Ishikawa (cell line): ENCODE results near the gene MAP4K4.

Experiments used
- CEBPB ChIP-seq: IDR thresholded peaks from 2 replicates; pipeline ENCODE4 v1.6.1; 2012
- CREB1 ChIP-seq: IDR thresholded peaks from 2 replicates; pipeline ENCODE4 v1.6.1; 2012; ENCODE audit warnings: low read depth
- EGR1 ChIP-seq: IDR thresholded peaks from 2 replicates; pipeline ENCODE4 v1.6.1; 2012
- EP300 ChIP-seq: IDR thresholded peaks from 2 replicates; pipeline ENCODE4 v1.6.1; 2012; ENCODE audit warnings: borderline replicate concordance
- FOXM1 ChIP-seq: IDR thresholded peaks from 2 replicates; pipeline ENCODE4 v1.6.1; 2012; ENCODE audit warnings: low read depth, borderline replicate concordance
- NFIC ChIP-seq: IDR thresholded peaks from 2 replicates; pipeline ENCODE4 v1.6.1; 2012
- RAD21 ChIP-seq: IDR thresholded peaks from 2 replicates; pipeline ENCODE4 v1.6.1; 2012; ENCODE audit warnings: low read depth
- TAF1 ChIP-seq: IDR thresholded peaks from 2 replicates; pipeline ENCODE4 v1.6.1; 2012; ENCODE audit warnings: low read depth, mild to moderate bottlenecking
- TCF12 ChIP-seq: IDR thresholded peaks from 2 replicates; pipeline ENCODE4 v1.6.1; 2012; ENCODE audit warnings: low read depth
- TEAD4 ChIP-seq: IDR thresholded peaks from 2 replicates; pipeline ENCODE4 v1.6.1; 2012
- YY1 ChIP-seq: IDR thresholded peaks from 2 replicates; pipeline ENCODE4 v1.6.1; 2012; ENCODE audit warnings: low read depth
- ZBTB7A ChIP-seq: IDR thresholded peaks from 2 replicates; pipeline ENCODE4 v1.6.1; 2012; ENCODE audit warnings: low read depth
- TF ChIP-seq, protein P1 (sequence below): IDR thresholded peaks from 2 replicates; pipeline ENCODE4 v1.6.1; 2012
- TF ChIP-seq, protein P2 (sequence below): IDR thresholded peaks from 2 replicates; pipeline ENCODE4 v1.6.1; 2012; ENCODE audit warnings: low read depth, mild to moderate bottlenecking
- TF ChIP-seq, protein P3 (sequence below): IDR thresholded peaks from 2 replicates; pipeline ENCODE4 v1.6.1; 2012

Gene MAP4K4

DNA sequence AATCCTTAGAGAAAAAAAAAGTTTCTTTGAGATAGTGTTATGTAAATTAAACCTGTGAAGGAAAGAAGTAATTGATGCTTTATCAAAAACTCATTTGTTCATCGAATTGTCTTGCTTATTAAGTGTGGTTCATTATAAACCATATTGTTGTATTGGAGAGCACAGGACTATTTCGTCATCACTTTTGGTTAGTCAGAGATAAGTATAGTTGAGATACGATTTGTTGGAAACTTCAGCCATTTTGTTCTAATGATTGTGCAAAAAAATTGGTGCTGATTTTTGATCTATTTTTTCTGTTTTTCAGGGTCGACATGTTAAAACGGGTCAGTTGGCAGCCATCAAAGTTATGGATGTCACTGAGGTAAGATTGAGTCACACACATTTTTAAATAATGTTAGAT, 92.9 kb downstream of the MAP4K4 start:
- no peak for TF ChIP-seq YY1
- TF ChIP-seq, protein P1, sequence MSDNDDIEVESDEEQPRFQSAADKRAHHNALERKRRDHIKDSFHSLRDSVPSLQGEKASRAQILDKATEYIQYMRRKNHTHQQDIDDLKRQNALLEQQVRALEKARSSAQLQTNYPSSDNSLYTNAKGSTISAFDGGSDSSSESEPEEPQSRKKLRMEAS, result no peak
- no peak for TF ChIP-seq RAD21
- no peak for TF ChIP-seq FOXM1
- no peak for TF ChIP-seq CEBPB
- no peak for TF ChIP-seq ZBTB7A
- TF ChIP-seq TAF1, result no peak
- no peak for TF ChIP-seq CREB1
- no peak for TF ChIP-seq TEAD4
- TF ChIP-seq, protein P2, sequence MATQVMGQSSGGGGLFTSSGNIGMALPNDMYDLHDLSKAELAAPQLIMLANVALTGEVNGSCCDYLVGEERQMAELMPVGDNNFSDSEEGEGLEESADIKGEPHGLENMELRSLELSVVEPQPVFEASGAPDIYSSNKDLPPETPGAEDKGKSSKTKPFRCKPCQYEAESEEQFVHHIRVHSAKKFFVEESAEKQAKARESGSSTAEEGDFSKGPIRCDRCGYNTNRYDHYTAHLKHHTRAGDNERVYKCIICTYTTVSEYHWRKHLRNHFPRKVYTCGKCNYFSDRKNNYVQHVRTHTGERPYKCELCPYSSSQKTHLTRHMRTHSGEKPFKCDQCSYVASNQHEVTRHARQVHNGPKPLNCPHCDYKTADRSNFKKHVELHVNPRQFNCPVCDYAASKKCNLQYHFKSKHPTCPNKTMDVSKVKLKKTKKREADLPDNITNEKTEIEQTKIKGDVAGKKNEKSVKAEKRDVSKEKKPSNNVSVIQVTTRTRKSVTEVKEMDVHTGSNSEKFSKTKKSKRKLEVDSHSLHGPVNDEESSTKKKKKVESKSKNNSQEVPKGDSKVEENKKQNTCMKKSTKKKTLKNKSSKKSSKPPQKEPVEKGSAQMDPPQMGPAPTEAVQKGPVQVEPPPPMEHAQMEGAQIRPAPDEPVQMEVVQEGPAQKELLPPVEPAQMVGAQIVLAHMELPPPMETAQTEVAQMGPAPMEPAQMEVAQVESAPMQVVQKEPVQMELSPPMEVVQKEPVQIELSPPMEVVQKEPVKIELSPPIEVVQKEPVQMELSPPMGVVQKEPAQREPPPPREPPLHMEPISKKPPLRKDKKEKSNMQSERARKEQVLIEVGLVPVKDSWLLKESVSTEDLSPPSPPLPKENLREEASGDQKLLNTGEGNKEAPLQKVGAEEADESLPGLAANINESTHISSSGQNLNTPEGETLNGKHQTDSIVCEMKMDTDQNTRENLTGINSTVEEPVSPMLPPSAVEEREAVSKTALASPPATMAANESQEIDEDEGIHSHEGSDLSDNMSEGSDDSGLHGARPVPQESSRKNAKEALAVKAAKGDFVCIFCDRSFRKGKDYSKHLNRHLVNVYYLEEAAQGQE, result no peak
- no peak for TF ChIP-seq TCF12
- no peak for TF ChIP-seq EGR1
- TF ChIP-seq, protein P3, sequence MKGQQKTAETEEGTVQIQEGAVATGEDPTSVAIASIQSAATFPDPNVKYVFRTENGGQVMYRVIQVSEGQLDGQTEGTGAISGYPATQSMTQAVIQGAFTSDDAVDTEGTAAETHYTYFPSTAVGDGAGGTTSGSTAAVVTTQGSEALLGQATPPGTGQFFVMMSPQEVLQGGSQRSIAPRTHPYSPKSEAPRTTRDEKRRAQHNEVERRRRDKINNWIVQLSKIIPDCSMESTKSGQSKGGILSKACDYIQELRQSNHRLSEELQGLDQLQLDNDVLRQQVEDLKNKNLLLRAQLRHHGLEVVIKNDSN, result no peak
- no peak for TF ChIP-seq EP300
- no peak for TF ChIP-seq NFIC

DNA sequence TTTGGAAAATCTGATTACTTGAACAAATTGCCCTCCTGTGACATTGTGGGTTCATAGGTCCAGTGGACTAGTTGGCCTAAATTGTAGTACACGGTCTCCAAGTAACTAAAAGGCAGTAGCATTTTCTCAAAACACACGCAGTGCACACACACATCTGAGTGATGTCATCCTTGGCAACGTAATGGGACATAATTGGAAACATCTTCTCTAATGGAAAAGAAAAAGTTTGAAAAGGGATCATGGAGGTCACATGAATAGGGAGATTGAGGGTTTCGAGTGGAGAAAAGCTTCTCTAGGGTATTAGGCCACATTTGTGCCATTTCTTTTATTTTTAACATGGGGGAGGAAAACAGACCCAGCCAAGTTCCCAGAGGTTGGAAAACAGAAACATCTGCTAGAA, 93.3 kb downstream of the MAP4K4 start:
- TF ChIP-seq CEBPB (no peak), FOXM1 (no peak), RAD21 (no peak), CREB1 (no peak), ZBTB7A (no peak)

DNA sequence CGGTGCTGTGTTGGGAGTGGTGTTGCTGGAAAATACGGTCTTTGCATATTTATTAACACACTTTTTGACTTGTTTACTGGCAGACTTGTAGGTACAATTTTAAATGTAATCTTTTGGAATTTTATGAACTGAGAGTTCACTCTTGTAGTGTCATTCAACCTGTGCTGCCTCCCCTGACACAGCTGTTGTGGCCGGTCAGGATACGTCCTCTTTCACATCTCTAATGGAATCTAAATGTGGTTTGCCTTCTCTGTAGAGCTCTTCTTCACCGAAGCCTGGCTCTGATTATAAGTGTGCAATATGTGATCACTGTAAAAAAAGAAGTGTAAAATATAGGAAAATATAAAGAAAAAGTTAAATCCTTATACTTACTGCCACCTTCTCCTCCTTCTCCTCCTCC, 94.7 kb downstream of the MAP4K4 start:
- TF ChIP-seq ZBTB7A (no peak), TEAD4 (no peak), CREB1 (no peak), TAF1 (no peak), CEBPB (no peak)
- TF ChIP-seq, protein P3, result no peak

DNA sequence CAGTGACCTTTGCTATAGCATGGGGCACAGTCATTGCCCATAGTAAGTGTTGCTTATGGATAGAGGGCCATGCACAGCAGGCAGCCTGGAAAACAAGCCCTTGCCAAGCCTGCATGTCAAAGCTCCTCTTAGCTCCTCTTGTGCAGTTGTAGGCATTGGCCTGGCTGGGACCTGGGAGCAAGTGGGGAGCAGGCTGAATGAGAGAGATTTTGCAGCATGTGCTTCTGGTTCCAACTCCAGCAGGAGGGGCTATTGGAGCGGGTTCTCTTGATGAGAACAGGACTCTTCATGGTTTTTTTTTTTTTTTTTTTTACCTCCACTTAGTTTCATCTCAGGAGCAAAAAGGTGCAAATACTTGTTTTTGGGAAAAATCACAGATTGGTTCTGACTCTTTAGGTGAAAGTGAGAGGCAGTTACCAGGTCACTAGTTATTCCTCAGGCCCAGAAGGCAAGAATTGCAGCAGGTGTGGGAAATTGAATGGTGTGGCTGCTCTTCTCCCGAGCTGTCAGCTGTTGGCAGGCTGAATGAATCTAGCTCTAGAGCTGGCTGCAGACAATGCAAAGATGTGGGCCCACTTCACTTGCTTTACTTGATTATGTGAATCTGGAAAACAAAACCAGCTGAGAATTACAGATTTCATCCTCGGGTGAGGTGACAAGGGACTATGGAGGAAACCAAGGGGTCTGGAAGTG, 95.9 kb downstream of the MAP4K4 start:
- no peak for TF ChIP-seq TCF12
- TF ChIP-seq TEAD4, result no peak
- TF ChIP-seq, protein P3, result no peak
- TF ChIP-seq CREB1, result no peak
- TF ChIP-seq NFIC, result no peak

DNA sequence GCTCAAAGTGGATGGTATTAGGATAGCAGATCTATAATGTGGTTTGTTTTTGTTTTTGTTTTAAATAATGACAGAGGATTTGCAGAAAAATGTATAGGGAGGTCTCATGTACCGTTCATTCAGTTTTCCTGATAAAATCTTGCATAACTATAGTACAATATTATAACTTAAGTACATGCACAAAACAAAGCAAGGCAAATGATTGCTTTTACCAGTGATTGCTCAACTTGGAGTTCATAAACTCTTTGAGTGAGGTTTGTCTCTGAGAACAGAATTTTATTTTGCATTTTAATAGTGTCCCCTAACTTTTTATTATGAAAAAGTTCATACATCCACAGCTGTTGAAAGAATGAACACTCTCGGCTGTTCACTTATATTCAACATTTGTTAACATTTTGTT, 96.6 kb downstream of the MAP4K4 start:
- TF ChIP-seq TAF1 (no peak), TCF12 (no peak), TEAD4 (no peak), ZBTB7A (no peak), CEBPB (no peak), NFIC (no peak), CREB1 (no peak), EGR1 (no peak), YY1 (no peak), EP300 (no peak), FOXM1 (no peak), RAD21 (no peak)
- TF ChIP-seq, protein P2, result no peak
- TF ChIP-seq, protein P1, result no peak
- TF ChIP-seq, protein P3, result no peak

DNA sequence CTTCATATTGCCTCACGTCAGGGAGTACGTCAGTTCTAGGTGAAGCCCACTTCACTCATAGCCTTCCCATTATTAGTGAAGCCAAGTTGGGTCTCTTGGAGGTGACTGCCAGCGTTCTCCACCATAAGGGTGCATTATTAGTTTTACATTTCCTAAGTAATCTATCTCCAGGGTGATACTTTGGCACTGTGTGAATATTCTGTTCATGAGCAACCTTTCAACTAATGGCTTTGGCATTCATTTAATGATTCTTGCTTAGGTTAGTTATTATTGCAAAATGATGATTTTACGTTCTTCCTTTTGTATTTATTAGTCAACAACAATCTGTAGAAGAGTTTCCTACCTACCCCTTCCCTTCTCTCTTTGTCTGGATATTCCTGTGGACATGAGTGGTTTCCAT, 97.5 kb downstream of the MAP4K4 start:
- no peak for TF ChIP-seq CEBPB
- TF ChIP-seq, protein P1, result no peak
- no peak for TF ChIP-seq TEAD4
